Spleen (tissue), 7 donors: ENCODE results near the gene NDUFS7.

Experiments
- CTCF ChIP-seq, 11 experiments: fragments of 200-600 bp in 7 of 11; fragments of 450-650 bp in 4 of 11; sonication (generic) in 4 of 11; IDR thresholded peaks in 8 of 11; conservative IDR thresholded peaks in 3 of 11; 1 replicate in 7 of 11; 2 replicates in 4 of 11; pipeline versions ENCODE4 v1.4.0 to v1.8.0; 2016 to 2021; ENCODE audit warnings: antibody characterized with exemption in 11 of 11, inconsistent platforms in 4 of 11, mild to moderate bottlenecking in 1 of 11
- POLR2A ChIP-seq, 3 donors: fragments of 450-650 bp; IDR thresholded peaks; one replicate each; pipeline ENCODE4 v1.5.1; 2017; ENCODE audit warnings: antibody characterized with exemption in 3 of 3, mild to moderate bottlenecking in 1 of 3
- POLR2AphosphoS5 ChIP-seq, 3 donors: sonication (generic); formaldehyde crosslinking; IDR thresholded peaks; one replicate each; pipeline ENCODE4 v1.5.1; 2017; ENCODE audit warnings: antibody characterized with exemption in 3 of 3
- donor health status: DM: no; HTN: no; CAD: no; lungs with moderate emphysema.
- donor health status: DM: no; HTN: no; CAD: no.
- donor health status: DM: no; HTN: no; CAD: no.

GRCh38 chr19:1441022-1441426 is 57.3 kb downstream of the NDUFS7 start:
- TF ChIP-seq POLR2A (IDR thresholded peaks at IDR 0.05), result no peak
- no peak for TF ChIP-seq CTCF (IDR thresholded peaks at IDR 0.05 in 8 of 11, conservative IDR thresholded peaks at IDR 0.05 in 3 of 11)
- TF ChIP-seq POLR2AphosphoS5 (IDR thresholded peaks at IDR 0.05), result peak in 1 of 3 donors; percentile 42
